Nucleus accumbens (tissue), 56 donors: Measurements from ENCODE around the gene METTL23.
A peak's percentile ranks its signal among the peaks of the same experiment; 100 is the strongest.

ENCODE experiments used
- DNase-seq, 56 donors: peaks; one replicate each; lab custom pipeline; 2025; lab: John Stamatoyannopoulos, UW

Gene METTL23, protein sequence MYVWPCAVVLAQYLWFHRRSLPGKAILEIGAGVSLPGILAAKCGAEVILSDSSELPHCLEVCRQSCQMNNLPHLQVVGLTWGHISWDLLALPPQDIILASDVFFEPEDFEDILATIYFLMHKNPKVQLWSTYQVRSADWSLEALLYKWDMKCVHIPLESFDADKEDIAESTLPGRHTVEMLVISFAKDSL

DNA sequence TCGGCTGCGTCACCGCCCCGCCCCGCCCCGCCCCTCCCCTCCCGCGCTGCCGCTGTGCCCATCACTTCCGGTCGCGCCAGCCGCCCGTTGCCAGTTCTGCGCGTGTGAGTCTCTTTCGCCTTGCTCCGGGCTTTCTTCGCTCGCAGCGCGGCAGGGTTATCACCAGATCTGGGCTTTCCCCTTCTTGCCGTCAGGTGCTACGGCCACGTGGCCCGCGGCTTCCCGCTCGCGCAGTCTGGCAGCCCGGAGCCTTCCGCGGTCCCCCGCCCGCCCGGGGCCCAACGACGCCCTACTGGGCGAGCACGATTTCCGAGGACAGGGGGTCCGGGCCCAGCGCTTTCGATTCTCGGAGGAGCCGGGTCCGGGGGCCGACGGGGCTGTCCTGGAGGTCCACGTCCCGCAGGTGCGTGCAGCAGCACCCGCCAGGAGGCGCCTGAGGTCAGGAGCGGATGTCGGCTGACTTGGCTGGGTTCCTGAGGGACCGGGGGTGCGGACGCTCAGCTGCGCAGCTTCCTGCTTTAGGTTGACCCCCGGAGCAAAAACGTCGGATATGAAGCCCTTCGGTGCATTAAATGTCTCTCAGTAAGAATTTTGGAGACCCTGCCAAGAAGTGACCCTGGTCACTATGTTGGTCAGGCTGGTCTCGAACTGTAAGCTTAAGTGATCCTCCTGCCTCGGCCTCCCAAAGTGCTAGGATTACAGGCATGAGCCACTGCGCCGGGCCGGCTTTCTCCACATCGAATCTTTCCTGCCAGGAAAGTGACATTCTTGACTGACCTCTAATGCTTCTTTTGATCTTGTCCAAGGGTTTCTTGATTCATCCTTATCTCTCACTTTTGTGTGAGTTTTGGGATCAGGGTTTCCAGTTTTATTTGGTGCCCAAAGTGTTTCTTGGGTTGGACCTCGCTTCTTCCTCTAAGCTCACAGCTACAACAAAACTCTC lies at the start of gene METTL23:
Gene METTL23 (plus strand): TSS at position 64 of the 943 bp plus-strand sequence. CDS start 2,872 bp downstream, outside the sequence.
- DNase-seq: peak in 35 of 56 donors; percentile 50 to 87 (median 74)

DNA sequence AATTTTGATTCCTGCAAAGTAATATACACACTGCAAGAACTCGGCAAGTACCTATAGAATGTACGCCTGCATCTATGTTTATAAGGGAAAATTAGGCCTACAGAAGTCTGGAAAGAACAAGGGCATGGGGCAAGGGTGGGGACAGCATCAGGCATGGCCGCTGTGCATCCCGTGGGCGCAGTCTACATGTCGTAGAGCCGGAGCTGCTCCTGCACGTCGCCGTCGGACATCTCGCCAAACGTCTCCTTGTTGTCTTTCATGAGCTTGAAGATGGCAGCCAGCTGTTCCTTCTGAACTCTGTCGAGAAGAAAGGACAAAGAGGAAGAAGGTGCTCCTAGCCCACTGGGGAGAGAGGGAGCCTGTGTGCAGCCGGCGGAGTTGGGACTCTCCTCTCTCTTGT lies 49.2 kb upstream of the METTL23 start:
- DNase-seq: no peak

DNA sequence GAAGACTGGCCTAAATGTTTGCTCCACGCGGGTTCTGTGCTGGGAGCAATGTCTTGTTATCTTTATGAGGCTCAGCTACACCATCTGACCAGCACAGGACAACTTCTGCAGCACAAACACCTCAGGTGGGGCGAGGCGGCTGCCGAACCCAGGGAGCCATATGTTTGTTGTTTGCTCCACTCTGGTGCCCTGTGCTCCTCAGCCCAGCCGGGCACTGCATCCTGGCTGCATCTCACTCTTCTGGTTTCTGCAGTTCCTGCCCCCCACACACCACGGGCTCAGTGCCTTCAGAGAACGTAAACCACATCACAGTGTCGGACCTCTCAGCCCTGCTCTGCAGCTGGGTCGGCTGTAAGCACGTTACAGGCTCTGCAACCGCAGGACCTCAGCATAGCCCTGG lies 48.3 kb upstream of the METTL23 start:
- no peak for DNase-seq

DNA sequence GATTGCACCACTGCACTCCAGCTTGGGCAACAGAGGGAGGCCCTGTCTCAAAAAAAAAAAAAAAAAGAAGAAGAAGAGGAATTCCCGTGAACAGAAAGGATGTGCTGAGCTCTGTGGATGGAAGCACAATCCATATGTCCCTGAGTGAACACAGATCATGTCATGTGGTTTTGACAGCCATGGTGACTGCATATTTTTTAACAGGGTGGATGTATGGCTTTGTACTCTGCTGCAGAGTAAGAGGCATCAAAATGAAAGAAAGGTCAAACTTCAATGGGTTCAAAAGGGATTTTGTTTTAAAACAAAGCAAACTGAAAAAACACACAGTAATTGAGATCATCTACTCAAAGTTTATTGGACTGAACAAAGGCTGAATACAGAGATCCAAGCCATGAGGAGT lies 47.4 kb upstream of the METTL23 start:
- no peak for DNase-seq

DNA sequence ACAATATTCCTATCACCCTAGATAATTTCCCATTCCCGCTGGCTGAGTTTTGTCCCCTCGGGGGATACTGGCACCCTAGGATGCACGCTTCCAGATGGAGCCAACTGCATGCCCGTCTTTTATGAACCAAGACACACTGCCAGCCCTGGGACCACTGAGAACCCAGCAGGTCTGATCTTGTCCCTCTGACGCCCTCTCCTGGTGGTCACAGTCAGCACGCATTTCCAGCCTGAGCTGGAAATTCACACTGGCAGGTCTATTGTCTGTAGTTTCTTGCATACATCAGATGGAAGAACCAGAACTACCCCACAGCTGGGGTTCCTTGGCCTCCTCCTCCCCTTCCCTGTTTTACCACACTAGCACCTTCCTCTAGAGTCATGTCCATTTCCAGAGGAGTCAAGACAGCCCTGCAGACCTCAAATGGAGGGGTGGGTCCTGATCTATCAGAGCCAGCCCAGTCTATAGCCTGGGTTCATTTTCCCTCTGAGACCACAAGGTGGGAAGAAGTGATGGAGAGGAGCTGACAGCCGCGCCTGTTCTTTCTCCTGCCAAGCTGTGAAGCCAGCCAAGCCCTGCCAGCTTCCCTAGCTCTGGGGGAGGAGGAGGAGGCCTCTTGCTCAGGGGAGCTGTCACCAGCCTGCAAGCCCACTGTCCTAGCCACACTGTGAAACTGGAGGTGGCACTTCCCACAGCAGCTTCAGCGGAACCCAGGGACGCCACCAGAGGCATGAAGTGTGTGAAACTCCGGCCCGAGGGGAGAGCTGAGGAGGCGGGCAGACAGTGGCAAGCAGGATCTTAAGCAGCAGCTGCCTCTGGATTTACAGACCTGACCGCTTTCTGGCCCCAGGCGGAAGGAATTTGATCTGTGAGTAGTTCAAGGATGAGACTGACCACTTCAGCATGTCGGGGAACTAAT lies 45.2 kb upstream of the METTL23 start:
- peak in 39 of 56 donors; percentile 15 to 80 (median 50) for DNase-seq

DNA sequence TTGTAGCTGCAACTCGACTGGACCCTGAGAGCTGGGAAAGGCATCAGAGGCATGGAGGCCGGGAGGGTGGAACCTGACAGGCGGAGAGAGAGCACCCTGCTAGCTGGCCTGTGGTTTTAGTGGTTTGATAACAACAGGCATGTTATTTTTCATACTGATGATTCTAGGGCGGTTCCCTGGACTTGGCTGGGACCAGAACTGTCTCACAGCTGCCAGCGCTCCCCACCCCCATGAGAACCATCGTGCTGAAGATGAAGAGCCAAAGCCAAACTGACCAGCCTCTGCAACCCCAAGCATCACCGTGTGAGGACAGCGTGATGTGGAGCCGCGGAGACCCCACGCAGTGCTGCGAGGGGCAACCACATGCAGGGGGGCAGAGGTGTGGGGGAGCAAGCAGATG lies 44.3 kb upstream of the METTL23 start:
- no peak for DNase-seq

DNA sequence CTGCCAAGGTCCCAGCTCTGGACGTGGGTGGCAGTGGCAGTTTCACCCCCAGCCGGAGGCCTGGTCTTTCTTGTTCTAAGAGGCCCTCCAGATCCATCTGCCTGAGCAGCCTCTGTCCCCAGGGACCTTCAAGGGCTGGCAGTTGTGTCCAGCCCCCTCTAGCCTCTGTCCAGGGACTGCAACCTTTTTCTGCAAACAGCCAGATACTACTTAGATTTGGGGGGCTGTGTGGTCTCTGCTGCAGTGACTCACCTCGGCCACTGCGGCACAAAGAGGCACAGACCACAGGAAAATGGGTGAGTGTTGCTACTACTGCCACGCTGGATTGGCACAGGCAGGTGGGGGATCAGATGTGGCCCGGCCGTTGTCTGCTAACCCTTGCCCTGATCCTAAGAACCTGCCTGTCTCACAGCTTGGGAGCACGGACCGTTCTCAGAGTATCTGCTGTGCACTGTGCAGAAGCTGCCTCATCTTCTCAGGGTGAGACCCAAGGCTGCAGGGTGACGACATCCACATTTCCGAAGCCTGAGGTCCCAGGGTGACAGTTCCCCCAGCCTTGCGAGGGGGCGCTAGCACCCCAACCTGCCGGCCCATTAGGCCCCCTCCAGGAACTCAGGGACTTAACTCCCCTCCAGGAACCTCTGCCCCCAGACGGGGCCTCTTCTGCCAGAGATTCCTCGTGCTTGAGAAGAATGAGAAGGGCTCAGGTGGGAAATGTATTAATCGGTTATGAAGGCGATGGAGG lies 43.5 kb upstream of the METTL23 start:
- DNase-seq: no peak

DNA sequence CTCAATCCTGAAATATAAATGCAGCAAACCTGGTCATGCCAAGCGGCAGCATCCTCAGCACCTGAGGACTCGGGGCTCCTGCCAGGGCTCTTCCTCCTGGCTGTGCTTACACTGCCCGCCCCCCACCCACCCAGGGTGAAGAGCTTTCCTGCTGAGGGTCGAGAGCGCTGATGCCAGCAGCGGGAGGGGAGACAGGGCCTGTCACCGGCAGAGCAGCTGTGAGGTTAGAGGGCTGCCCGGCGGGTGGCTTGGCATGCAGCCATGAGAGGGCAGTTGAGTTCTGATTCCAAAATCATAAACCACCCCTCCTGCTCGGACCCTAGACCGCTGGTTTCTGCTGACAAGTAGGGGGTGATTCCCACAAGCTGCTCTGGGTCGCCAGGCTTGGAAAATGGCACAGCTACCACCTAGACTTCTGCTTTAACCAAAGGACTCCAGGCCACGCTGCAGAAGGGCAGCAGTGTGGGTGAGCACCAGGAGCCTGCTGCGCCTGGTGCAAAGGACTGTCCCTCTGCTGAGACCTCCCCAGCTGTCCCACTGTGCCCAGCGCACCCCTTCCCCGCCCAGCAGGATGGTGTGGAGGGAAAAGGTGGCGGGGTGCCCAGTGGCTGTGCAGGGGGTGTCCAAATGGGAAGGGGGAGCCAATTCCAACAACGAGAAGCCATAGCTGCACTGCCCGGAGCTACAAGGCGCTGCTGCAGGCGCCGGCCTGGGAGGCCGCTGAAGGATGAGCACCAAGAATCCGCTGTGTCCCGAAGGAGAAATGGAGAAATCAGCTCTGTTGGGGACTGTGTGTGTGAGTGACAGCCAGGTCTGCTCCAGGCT lies 42.5 kb upstream of the METTL23 start:
- peak in 1 of 56 donors; percentile 36 for DNase-seq

DNA sequence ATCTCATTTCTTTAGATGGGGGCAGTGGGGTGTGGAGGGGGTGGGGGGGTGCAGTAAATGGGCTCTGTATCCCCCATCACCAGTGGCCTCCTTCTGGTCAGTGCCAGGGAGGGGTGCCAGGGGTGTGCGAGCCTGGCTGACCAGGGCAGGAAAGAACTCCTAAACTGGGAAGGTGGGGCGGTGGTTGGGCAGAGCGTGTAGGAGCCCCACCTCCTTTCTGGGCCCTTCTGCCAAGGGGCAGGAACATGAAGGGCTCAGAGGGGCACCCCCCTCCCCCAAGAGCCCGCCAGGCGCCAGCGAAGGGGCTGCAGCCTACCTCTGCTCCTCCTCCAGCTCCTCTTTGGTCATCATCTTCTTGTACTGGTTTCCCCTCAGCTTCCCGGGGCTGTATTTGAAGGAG lies 41.9 kb upstream of the METTL23 start:
- no peak for DNase-seq

DNA sequence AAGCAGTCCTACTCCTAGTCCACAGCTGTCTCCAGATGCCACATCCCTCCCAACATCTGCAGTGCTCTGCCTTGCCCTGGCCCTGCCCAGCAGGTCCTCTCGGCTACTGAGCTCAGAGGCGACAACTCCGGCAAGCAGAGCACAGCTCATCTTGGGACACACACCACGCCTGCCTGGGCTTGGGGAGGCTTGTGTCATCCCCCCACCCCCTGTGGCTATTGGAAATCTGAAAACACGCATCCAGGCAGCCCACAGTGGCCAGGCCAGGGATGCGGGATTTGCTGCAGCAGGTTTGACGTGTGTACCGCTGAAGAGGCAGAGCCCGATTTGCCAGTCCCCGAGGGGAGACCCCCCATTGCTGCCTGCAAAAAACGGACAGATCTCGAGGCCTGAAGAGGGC lies 41.3 kb upstream of the METTL23 start:
- no peak for DNase-seq

DNA sequence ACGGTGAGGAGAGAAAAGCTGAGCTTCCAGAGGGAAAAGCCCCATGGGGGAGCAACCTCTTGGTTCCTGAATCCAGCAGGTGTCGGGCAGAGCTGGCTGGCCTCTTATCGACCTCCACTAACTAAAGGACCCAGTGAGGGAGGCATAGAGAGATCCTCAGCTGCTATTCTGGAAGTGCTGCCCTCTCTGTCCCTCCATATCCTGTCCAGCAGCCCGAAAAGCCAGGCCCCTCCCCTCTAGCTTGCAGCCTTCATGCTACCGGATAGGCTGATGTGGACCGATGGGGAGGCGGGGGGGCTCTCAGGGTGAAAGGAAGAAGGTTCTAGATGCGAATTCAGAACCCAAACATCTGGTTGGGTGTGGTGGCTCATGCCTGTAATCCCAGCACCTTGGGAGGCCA lies 40.8 kb upstream of the METTL23 start:
- DNase-seq: no peak

DNA sequence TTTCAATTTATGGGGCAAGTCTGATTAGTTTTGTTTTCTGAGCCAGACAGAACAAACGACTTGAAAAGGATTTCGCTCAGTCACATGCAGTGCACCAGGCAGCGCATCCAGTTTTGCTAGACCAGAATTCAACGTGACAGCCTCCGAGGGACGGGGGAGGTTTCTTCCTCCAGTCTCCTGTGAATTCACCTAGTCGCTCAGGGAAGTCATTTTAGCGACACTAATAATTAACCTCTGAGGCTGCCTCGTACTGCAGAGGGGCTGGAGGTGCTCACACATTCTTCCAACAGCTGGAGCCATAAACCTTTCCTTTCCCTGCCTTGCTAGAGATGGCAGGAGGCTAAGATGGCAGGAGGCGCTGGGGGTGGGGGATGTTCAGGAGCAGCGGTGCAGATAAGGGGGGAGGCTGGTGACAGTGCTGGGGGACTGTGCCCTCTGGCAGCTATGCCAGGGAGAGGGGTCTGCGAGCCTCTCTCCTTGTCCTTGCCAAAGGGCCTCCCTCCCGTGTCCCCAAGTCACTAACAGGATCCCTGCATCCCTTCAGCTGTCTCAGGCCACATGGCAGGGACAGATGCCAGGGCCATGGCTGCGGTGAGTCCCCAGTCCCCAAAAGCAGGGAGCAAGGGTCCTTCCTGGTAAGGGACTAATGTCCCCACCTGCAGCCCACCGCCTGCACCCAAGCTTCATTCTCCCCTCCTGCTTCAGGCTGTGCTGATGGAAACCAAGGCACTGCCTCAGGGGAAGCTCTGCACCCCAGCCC lies 39.9 kb upstream of the METTL23 start:
- peak in 21 of 56 donors; percentile 13 to 81 (median 45) for DNase-seq

DNA sequence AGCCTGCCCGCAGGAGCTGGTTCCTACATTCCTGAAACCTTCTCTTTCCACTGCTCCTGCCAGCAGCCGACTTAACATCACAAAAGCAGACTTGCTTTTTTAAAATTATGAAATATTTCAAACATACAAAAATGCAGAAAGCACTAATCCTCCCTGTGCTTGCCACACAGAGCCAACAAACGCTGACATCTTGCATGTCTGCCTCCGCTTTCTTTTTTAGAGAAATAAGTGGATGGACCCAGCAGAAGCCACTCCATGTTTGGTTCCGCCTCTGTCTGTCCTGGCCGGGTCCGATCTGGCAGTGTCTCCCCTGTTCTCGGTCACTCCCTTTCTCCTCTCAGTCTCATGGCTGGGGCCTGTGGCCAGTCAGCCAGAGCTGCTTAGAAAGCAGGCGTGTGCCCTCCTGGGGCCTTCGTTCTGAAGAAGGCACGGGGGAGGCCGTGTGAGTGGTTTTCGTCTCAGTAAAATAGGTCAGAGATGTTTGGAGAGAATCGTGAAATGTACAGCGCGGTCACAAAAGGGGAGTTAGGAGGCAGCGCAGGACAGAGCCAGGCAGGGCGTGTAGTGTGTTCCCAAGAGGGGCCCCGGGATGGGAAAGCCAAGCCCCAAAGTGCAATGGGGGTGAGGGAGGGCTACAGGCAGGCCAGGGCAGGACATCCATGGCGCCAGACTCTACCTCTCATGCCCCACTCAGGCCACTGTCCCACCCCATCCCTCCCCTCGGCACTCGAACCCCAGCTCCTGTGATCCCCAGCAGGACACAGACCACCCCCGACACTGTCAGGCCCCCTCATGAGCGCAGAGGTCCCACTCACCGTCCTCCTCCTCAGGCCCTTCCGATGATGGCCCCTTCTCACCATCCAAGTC lies 39.1 kb upstream of the METTL23 start:
- peak in 13 of 56 donors; percentile 17 to 52 (median 26) for DNase-seq

DNA sequence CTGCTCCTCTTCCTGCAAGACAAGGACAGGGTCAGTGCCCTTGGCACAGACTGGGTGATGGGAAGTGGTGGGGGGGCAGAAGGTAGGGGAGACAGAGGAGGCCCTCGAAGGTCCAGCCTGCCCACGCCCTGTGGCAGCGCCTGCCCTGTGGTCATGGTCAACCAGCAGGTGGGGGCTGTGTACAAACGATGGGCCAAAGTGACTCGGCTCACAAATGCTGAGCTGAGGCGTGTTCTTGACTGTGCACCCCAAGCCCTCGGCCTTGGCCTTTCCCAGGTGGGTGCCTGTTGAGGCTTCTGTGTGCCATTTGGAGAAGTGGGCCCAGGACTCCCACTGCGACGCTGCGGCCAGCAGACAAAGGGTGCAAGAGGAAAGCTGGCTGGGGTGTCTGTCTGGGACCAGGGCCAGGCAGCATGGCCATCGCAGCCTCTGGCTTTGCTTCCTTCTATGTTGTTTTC lies 38.4 kb upstream of the METTL23 start:
- DNase-seq: peak in 3 of 56 donors; percentile 18 to 50 (median 34)

DNA sequence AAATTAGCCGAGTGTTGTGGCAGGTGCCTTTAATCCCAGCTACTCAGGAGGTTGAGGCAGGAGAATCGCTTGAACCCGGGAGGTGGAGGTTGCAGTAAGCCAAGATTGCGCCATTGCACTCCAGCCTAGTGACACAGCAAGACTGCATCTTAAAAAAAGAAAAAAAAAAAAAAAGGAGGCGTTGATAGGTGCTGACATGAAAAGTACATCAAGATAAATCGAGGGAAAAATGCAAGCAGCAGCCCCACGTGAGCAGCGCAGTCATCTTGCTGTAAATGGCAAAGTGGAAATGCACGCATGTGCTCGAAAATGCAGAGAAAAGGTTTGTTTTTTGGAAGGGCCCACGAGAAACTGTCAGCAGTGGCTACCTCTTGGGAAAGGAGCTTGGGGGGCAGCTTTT lies 36.8 kb upstream of the METTL23 start:
- peak in 10 of 56 donors; percentile 15 to 63 (median 52) for DNase-seq

DNA sequence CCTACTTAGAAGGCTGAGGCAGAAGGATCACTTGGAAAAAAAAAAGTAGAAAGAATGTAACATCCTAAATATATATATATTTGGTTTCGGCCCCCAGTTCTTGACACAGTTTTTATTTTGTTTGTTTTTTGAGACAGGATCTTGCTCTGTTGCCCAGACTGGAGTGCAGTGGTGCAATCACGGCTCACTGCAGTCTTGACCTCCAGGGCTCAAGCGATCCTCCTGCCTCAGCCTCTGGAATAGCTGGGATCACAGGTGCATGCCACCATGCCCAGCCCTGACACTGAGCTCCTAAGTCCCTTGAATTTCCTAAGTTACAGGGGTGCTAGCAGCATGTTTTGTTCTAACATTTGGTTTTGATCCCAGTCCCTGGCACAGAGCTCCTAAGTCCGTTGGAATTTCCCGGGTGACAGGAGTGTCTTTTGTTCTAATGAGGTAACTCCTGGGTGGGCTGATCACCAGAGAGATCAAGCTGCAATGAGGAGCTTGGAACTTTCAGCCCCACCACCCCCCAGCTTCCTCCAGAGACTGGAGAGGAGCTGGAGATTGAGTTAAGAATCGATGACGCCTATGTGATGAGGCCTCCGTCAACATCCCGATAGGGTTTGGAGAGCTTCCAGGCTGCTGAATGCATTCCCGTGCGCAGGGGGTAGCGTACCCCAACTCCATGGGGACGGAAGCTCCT lies 35.9 kb upstream of the METTL23 start:
- no peak for DNase-seq
